Measurements from ENCODE around the gene SRRT.

Gene SRRT

GRCh38 chr7:100874300-100874576 is 665 bp upstream of the SRRT start:
- DNase-seq (ENCODE audit: low read depth), result no peak
- H3K4me3 ChIP-seq (replicated peaks; ENCODE audit: low read depth, low read length), result peak overlapping the region; percentile 94
- TF ChIP-seq CTCF (IDR thresholded peaks at IDR 0.05; ENCODE audit: low read length, missing control alignments), result no peak

GRCh38 chr7:100875356-100875751 is 451 bp downstream of the SRRT start:
- no peak for TF ChIP-seq CTCF (IDR thresholded peaks at IDR 0.05; ENCODE audit: low read length, missing control alignments)
- H3K4me3 ChIP-seq (replicated peaks; ENCODE audit: low read depth, low read length), result peak overlapping the region; percentile 94
- DNase-seq (ENCODE audit: low read depth), result no peak

GRCh38 chr7:100878013-100878412 is 3.1 kb downstream of the SRRT start:
- TF ChIP-seq CTCF (IDR thresholded peaks at IDR 0.05; ENCODE audit: low read length, missing control alignments), result no peak
- no peak overlapping the region for H3K4me3 ChIP-seq (replicated peaks; ENCODE audit: low read depth, low read length)
- DNase-seq (ENCODE audit: low read depth), result no peak

- DNase-seq (ENCODE audit: low read depth), result no peak
- TF ChIP-seq CTCF (IDR thresholded peaks at IDR 0.05; ENCODE audit: low read length, missing control alignments), result no peak
- H3K4me3 ChIP-seq (replicated peaks; ENCODE audit: low read depth, low read length), result no peak overlapping the region
These were observed 3.8 kb downstream of the SRRT start for GRCh38 chr7:100878685-100879084.

- no peak for DNase-seq (ENCODE audit: low read depth)
- TF ChIP-seq CTCF (IDR thresholded peaks at IDR 0.05; ENCODE audit: low read length, missing control alignments), result no peak
- no peak overlapping the region for H3K4me3 ChIP-seq (replicated peaks; ENCODE audit: low read depth, low read length)
These were observed 4.9 kb downstream of the SRRT start for GRCh38 chr7:100879685-100880261.

GRCh38 chr7:100880645-100881044 is 5.7 kb downstream of the SRRT start:
- no peak for TF ChIP-seq CTCF (IDR thresholded peaks at IDR 0.05; ENCODE audit: low read length, missing control alignments)
- no peak overlapping the region for H3K4me3 ChIP-seq (replicated peaks; ENCODE audit: low read depth, low read length)
- no peak for DNase-seq (ENCODE audit: low read depth)

- H3K4me3 ChIP-seq (replicated peaks; ENCODE audit: low read depth, low read length), result no peak overlapping the region
- DNase-seq (ENCODE audit: low read depth), result no peak
- no peak for TF ChIP-seq CTCF (IDR thresholded peaks at IDR 0.05; ENCODE audit: low read length, missing control alignments)
These were observed 6.2 kb downstream of the SRRT start for GRCh38 chr7:100881136-100881535.

Data from fibroblast of pulmonary artery (primary cell).